GM21723 (cell line): Measurements from ENCODE around the gene MPL.
"Not testable (repeated sequence)": the region's sequence is repeated elsewhere in the genome, so short reads cannot be mapped to it uniquely, and the experiment has no call there.

ENCODE experiments used
- ATAC-seq: cut with Tn5 transposase; IDR thresholded peaks from one replicate; pipeline ENCODE4 v1.9.1; 2021; ENCODE audit warnings: mild to moderate bottlenecking, moderate library complexity; ENCODE audit not compliant: unreplicated experiment

Gene MPL

DNA sequence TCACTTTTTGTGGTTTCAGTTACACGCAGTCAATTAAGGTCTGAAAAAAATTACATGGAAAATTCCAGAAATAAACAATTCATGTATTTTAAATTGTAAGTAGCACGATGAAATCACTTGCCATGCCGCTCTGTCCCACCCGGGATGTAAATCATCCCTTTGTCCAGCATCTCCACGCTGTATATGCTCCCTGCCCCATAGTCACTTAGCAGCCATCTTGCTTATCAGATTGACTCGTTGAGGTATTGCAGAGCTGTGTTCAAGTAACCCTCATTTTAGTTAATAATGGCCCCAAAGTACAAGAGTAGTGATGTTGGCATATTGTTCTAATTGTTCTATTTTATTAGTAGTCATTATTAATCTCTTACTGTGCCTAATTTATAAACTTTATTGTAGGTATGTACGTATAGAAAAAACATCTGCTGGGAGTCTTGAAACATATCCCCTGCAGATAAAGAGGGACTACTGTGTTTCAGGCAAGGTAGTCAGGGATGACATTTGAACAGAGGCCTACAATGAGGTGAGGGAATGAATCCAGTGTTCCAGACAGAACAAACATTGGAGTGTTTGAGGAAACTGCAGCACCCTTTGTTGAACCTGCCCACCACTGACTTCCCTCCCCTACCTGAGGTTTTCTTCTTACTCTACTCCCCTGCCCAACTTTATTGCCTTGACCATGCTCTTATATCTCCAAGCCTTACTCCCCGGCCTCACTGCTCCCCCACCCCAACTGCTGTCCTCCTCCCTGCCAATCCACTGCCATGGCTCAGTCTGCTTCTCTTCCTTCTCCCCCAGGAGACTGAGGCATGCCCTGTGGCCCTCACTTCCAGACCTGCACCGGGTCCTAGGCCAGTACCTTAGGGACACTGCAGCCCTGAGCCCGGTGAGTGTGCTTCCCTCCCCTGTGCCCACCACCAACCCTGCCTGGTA lies 14.1 kb downstream of the MPL start:
- ATAC-seq = no peak

DNA sequence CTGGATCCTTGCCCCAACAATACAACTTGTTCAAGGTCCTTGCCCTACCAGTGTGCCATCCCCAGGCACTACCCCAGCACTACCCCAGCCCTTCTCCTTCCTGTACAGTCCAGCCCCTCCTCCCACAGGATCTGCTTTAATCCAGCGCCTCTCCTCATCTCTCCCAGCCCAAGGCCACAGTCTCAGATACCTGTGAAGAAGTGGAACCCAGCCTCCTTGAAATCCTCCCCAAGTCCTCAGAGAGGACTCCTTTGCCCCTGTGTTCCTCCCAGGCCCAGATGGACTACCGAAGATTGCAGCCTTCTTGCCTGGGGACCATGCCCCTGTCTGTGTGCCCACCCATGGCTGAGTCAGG lies 14.7 kb downstream of the MPL start:
- ATAC-seq = no peak

DNA sequence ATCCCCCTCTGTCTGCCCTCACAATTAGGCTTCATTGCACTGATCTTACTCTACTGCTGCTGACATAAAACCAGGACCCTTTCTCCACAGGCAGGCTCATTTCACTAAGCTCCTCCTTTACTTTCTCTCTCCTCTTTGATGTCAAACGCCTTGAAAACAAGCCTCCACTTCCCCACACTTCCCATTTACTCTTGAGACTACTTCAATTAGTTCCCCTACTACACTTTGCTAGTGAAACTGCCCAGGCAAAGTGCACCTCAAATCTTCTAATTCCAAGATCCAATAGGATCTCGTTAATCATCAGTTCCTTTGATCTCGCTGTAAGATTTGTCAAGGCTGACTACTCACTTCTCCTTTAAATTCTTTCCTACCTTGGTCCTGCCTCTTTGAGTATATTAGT lies 15.3 kb downstream of the MPL start:
- ATAC-seq = no peak

DNA sequence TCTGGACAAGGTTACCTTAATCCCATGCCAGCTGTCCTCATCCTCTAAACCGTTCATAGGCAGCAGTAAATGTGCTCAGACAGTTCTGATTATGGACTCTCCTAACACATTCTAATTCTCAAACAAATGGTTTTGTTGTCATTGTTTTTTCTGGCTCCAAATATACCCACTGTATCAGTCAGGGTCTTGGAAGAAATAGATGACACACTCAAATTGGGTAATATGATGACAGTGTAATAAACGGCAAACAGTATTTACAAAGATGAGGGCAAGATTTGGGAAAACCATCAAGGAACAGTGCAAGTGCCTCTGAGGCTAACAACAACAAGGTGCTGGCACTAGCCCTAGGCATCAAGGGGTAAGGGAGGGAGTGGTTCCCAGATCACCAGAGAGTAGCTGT lies 16.9 kb downstream of the MPL start:
- ATAC-seq = no peak

DNA sequence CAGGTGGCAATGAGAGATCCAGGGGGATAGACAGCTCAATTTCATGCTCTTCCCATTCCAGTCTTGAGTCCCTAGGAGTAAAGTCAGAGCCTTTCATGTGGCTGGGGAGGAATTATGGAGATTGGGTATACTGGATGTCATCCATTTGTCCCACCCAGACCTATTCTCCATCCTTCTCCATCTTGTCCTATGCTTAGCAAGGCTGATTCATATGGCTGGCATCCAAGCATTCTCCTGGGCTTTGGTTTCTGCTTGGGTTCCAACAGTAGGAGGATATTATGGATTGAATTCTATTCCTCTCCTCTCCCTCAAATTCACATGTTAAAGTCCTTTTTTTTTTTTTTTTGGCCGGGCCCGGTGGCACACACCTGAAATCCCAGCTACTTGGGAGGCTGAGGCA lies 17.3 kb downstream of the MPL start:
- ATAC-seq = no peak

DNA sequence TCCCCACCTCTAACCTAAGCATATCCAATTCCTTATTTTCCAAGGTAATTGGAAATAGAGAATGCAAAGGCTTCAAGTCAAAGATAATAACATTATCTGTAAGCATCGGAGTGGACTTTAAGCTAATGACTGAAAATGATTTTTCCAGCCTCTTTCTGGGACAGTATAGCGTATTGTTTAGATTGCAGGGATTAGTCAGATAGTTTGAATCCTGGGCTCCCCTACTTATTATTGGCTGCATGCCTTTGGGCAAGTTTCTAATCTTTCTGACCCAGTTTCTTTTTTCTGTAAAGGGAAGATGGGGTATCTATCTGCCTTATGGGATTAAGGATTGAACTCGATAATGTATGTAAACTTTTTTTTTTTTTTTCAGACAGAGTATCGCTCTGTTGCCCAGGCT lies 19.6 kb downstream of the MPL start:
- no peak for ATAC-seq

DNA sequence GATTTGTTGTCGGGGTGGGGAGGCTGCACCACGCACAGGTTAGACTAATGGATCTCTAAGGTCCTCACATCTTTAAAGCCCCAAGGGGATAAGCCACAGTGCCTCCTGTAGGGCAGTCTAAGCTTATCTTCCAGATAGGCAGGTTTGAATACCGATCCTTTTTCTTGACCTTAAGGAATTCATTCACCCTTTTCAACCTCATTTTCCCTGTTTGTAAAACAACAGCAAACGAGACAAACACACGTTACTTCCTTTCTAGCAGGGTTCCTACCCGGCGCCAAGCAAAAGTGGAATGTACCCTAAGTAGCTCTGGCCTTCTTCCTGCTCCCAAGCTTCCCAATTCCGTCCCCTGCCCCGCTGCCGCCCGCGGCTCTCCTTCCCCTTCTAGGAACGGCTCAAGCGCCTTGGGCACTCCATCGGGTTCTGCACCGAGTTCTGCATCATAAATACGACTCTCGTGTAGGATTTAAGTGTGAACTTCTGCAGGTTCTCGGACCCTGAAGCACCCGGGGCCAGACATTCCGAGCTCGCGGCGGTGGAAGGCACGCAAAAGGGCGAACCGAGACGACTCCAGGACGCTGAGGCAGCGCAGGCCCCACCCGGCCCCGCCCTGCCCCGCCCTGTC lies 20.6 kb downstream of the MPL start:
- no peak for ATAC-seq

DNA sequence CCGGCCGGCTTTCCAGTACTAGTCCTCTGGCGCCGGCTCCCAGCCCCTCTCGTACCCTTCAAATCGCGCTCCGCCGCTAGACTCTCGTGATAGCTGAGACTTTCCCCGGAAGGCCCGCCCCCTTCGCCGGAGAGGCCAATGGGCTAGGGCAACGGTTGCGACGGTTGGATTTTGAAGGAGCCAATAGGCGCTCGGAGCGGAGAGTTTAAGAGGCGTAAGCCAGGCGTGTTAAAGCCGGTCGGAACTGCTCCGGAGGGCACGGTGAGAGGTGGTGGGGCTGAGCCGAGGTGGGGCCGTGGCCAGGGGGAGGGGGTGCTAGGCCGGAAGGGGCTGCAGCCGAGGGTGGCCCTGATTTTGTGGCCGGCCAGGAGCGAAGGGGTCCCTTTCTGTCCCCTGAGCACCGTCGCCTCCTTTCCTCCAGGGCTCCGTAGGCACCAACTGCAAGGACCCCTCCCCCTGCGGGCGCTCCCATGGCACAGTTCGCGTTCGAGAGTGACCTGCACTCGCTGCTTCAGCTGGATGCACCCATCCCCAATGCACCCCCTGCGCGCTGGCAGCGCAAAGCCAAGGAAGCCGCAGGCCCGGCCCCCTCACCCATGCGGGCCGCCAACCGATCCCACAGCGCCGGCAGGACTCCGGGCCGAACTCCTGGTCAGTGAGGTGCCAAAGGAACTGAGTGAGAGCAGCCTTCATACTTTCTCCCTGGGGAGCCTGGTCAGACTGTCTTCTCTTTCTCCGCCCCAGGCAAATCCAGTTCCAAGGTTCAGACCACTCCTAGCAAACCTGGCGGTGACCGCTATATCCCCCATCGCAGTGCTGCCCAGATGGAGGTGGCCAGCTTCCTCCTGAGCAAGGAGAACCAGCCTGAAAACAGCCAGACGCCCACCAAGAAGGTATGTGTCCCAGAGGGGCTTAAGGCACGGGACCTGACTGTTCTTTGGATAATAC lies 21.4 kb downstream of the MPL start, which contains the start of gene CDC20:
TSS of gene CDC20 (plus strand) at position 236 of the 948 bp plus-strand sequence. CDS start at position 471, 235 bp downstream.
- ATAC-seq = peak; percentile 89

DNA sequence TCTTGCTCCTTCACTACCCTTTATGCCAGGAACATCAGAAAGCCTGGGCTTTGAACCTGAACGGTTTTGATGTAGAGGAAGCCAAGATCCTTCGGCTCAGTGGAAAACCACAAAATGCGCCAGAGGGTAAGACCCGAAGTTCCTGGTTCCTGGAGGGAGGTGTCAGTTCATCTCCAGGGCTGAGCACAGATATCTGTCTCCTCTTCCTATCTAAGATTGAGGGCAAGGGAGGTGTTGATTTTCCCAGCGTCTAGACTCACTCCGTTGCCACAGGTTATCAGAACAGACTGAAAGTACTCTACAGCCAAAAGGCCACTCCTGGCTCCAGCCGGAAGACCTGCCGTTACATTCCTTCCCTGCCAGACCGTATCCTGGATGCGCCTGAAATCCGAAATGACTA lies 22.1 kb downstream of the MPL start:
- ATAC-seq = no peak

DNA sequence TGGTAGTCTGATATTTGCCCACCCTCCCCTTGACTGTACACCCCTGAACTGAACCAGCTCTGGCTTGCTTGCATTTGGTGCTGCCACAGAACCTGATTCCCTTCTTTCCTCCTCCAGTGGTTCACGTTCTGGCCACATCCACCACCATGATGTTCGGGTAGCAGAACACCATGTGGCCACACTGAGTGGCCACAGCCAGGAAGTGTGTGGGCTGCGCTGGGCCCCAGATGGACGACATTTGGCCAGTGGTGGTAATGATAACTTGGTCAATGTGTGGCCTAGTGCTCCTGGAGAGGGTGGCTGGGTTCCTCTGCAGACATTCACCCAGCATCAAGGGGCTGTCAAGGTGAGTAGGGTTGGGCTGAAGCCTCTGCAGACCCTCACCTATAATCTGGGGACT lies 23.0 kb downstream of the MPL start:
- no peak for ATAC-seq

DNA sequence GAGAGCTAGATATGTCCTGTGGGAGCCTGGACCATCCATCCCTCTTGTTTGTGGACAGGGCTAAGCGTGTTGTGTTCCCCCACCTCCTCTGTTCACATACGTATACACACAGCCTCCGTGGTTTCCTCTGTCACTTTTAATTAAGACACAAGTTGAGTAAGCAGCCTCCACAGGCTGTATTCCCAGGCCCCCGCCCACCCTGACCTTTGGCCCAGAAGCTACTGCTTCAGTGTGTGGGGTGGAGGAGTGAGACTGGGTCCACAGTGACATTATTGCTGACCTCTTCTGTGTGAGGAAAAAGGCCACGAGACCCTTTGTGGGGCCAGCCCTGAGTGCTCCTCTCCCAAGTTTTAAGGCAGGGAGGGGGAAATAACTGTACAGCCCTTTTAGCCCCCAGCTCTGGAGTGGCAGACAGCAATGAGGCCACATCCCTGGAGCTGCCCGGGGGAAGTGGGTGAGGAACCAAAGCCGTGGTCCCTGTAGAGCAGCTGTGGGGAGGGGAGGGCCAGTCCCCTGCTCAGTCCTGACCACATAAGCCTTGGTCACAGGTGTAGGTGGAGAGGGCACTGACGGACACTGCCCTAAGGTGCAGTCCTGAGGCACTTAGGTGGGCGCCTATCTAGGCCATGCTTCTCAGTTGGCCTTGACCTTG lies 25.8 kb downstream of the MPL start:
- no peak for ATAC-seq

DNA sequence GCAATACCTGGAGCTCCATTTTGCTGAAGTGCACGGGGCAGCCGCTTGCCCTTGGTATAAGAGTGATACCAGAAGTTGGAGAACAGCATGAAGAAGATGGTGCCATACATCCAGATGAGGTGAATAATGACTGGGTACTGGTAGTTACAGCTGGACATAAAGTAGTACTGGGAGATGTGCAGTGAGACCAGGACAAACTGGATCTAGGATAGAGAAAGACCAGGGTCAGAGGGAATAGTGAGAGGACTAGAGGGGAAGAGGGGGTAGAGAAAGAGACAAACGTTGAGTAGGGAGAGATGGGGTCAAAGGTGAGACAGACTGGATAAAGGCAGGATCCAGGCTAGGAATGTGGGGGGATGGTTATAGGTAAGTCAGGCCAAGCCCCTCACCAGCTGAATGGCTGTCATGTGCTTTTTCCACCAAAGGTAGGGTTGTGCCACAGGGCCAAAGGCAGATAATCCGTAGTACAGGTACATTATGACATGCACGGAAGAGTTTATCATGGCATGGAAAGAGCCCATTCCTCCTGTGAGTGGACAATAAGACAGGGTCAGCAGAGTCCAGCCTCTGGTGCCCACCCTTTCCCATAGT lies 26.4 kb downstream of the MPL start:
- ATAC-seq = no peak

DNA sequence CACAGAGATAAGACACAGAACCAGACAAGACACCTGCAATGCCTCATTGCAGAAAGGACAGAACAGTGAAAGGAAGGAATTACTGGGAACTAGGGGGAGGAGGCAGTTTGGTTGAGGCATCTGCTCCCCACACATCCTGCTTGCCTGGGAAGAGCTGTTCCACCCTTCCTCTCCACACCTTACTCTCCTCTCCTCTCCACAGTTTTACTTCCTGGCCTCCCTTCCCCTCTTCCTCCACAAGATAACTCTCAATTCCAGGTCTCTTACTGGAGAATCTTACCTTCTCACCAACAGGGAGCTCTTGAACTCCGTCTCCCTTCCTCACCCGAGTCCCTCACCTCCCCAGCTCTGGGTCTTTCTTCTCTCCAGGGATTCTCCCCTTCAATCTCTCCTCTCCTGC lies 28.1 kb downstream of the MPL start:
- no peak for ATAC-seq

DNA sequence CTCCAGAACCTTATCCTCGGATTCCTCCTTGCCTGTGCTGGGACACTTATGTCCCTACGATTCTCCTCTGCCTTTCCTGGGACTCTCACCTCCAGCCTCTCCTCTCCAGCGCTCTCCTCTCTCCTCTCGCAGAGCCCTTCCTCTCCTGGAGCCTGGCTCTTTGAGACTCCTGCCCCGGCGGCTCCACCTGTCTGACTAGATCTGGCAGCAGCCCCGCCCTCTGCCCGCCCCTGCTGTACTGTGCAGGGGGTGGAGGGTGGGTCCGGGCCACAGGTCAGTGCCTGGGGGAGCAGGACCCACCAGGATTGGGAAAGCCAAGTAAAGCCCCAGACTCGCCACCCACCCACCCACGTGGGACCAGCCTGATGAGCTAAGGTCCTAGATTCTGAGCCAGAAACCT lies 28.6 kb downstream of the MPL start:
- ATAC-seq = no peak

DNA sequence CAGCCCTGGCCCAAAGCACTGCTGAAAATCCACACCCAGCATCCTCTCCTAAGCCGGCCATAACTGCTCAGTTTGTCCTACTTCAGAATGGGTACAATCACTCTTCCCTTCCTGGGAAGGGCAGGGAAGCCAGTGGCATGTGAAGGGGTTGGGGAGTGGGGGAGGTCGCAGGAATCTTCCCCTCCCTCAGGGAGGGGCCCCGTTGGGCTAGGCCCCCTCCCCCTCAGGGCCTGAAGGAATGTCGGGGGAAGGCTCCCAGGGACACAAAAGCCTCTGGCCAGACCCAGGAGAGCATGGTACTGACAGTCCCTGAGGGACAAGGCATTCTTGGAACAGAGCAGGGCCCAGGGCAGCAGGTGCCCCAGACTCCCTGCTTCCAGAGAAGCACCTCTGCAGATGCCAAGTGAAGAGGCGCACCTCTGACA lies 29.0 kb downstream of the MPL start:
- no peak for ATAC-seq

DNA sequence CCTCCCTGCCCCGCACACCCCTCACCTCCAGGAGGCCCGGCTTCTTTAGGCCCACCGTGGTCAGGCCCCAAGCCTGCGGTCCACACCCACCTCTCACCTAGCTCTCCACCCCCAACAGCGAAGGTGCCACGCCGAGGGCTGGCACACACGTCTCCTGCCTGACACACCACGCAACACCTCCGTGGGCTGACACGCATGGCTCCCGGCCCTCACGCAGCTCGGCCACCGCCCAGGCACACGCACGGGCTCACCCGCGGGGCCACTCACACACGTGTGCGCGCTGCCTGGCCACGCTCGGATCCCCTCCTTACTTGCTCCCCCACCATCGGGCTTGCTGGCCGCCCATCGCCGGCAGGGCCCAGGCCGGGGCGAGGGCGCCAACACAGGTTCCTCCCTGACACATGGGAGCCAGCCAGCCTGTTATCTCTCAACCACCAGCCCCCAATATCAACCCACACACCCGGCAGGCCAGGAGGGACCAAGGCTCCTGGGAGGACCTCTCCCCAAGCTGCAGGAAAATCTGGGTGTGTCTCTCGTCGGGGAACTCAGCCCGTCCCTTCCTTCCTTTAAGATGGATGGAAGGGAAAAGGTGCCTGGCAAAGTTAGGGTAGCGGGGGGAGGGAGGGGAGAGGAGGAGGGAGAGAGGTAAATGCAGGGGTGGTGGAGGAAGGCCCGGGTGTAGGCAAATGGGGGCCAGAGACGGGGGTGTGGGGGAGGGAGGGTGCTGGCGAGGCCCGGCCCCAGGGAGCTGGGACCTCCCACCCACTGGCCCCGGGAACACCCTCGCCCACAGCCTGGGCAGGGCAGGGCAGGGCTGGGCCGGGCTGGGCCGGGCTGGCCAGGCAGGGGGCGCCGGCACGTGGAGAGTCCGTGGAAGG lies 29.6 kb downstream of the MPL start:
- ATAC-seq = peak; percentile 49

DNA sequence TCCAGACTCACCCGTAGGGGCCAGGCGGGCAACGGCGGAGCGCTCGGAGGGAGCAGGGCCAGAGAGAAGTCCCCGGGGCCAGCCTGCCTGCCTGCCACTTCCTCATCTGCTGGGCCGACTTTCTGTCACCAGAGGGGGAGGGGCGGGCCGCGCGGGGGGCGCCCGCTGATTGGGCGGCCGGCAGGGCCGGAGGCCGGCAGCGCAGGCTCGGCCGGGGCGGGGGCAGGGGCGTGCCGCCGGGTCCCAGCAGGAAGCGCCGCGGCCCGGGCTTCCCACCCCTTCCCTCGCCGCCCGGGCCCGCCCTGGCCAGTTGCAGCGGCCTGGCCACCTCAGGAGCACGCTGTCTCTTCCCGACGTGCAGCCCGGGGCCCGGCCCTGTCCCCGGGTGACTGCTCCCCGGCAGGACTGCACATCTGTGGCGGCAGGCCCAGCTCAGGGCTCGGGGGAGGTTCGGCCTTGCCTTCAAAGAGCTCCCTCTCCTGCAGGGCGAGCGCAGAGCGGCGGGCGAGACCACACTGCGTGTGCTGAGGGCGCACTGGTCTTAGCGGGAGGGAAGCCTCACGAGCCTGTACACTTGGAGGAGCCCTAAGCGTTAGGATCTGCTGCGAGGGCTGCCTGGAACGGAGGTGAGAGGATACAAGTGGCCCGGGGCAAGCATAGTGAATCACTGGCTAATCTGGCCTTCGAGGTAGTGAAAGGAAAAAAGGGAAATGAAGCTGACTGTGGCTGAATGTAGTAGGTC lies 30.5 kb downstream of the MPL start, which contains the start of gene ELOVL1:
TSS of gene ELOVL1 (minus strand) at position 108 of the 742 bp plus-strand sequence. CDS start 2,402 bp downstream, outside the sequence.
- peak; percentile 71 for ATAC-seq

DNA sequence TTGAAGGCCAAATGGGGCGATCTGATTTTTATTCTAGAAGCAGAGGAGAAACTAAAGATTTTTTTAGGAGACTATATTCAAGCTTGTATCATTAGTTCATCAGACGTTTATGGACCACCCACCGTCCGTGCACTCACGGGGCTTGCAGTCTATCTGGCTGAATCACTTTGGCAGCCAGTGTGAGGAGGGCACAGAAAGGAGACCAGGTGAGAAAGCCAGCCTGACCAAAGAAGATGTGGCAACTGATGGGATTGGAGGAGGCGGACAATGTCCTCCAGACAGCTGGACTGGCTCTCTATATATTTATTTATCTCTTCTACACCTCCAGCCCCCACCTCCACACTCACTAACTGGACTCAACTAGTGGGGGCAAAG lies 31.0 kb downstream of the MPL start:
- ATAC-seq = no peak

DNA sequence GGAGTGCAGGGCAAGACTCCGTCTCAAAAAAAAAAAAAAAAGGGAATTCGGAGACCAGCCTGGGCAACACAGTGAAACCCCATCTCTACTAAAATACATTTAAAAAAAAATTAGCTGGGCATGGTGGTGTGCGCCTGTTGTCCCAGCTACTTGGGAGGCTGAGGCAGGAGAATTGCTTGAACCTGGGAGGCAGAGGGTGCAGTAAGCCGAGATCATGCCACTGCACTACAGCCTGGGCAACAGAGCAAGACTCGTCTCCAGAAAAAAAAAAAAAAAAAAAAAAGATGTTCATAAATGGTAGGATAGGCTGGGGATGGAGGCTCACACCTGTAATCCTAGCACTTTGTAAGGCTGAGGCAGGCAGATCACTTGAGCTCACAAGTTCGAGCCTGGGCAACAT lies 32.2 kb downstream of the MPL start:
- not testable (repeated sequence) for ATAC-seq
